ENCODE results near the gene RAD18.

The RAD18 gene

GRCh38 chr3:8981700-8982099 lies 18.4 kb upstream of the RAD18 start:
- ChIA-PET CTCF (interaction anchor here (0.6 to 1.9 kb wide), 4 partner anchors 14 to 870 kb away, joined by 3 to 5 read pairs (median 4); no protein-coding TSS in a partner anchor), POLR2A (no interaction called here)
- H3K4me3 ChIP-seq (ENCODE audit: low read depth, low read length) = no peak overlapping the region
- H3K9me3 ChIP-seq (ENCODE audit: control insufficient read depth, insufficient read depth, low read depth, low read length) = no peaks in the 10 kb centered on the region; the same call in 1 of the 2 replicates
- TF ChIP-seq, protein P1, sequence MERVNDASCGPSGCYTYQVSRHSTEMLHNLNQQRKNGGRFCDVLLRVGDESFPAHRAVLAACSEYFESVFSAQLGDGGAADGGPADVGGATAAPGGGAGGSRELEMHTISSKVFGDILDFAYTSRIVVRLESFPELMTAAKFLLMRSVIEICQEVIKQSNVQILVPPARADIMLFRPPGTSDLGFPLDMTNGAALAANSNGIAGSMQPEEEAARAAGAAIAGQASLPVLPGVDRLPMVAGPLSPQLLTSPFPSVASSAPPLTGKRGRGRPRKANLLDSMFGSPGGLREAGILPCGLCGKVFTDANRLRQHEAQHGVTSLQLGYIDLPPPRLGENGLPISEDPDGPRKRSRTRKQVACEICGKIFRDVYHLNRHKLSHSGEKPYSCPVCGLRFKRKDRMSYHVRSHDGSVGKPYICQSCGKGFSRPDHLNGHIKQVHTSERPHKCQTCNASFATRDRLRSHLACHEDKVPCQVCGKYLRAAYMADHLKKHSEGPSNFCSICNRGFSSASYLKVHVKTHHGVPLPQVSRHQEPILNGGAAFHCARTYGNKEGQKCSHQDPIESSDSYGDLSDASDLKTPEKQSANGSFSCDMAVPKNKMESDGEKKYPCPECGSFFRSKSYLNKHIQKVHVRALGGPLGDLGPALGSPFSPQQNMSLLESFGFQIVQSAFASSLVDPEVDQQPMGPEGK (tag by site-specific recombination; IDR thresholded peaks at IDR 0.05) = no peak
- TF ChIP-seq ZNF354C (tag by site-specific recombination; IDR thresholded peaks at IDR 0.05; ENCODE audit: borderline replicate concordance, low read depth) = no peak
- TF ChIP-seq ZNF157 (tag by site-specific recombination; IDR thresholded peaks at IDR 0.05) = 0 out of 2 replicates have a peak, but pooled peaks have one; percentile 8
- TF ChIP-seq, protein P2, sequence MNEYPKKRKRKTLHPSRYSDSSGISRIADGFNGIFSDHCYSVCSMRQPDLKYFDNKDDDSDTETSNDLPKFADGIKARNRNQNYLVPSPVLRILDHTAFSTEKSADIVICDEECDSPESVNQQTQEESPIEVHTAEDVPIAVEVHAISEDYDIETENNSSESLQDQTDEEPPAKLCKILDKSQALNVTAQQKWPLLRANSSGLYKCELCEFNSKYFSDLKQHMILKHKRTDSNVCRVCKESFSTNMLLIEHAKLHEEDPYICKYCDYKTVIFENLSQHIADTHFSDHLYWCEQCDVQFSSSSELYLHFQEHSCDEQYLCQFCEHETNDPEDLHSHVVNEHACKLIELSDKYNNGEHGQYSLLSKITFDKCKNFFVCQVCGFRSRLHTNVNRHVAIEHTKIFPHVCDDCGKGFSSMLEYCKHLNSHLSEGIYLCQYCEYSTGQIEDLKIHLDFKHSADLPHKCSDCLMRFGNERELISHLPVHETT (tag by site-specific recombination; IDR thresholded peaks at IDR 0.05) = no peak
- TF ChIP-seq ZNF600 (tag by site-specific recombination; IDR thresholded peaks at IDR 0.05) = no peak
- TF ChIP-seq ZBTB7A (tag by site-specific recombination; IDR thresholded peaks at IDR 0.05; ENCODE audit: low read depth) = no peak
- TF ChIP-seq ZNF621 (tag by site-specific recombination; IDR thresholded peaks at IDR 0.05) = no peak
- H3K36me3 ChIP-seq (ENCODE audit: control insufficient read depth in 2 of 2, insufficient read depth in 1 of 2, low read length in 2 of 2) = no peaks in the 10 kb centered on the region
- no peaks in the 10 kb centered on the region for H3K4me1 ChIP-seq (ENCODE audit: control insufficient read depth, insufficient read depth, low read length)
- no peak overlapping the region for H3K27ac ChIP-seq (ENCODE audit: extremely low read depth, low read depth, low read length)

DNA sequence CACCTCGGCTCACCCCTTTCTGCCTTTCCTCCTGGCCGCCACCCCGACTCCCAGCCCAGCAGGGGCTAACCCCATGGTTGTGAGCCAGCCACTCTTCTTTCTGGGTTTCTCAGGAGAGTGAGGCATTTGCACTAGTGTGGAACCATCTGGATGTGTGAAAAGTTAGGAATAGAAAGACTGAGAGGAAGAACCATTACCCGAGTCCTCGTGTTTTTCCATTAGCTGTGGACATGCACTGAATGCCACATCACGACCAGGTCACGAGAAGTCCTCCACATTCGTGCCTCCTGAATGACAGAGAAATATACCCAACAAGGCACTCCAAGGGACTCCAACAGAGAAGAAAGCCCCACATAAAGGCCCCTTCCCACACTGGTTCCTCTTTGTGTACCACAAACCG lies 18.0 kb upstream of the RAD18 start:
- TF ChIP-seq PBX3 (CRISPR knock-in tag; IDR thresholded peaks at IDR 0.05) = no peak
- peak; percentile 78 for TF ChIP-seq ZNF157 (tag by site-specific recombination; IDR thresholded peaks at IDR 0.05)
- POLR2A ChIA-PET = no interaction called here
- Histone ChIP-seq H3K4me3 (ENCODE audit: low read depth, low read length) (no peak overlapping the region), H3K36me3 (ENCODE audit: control insufficient read depth in 2 of 2, insufficient read depth in 1 of 2, low read length in 2 of 2) (no peaks in the 10 kb centered on the region), H3K27ac (ENCODE audit: extremely low read depth, low read depth, low read length) (no peak overlapping the region), H3K9me3 (ENCODE audit: control insufficient read depth, insufficient read depth, low read depth, low read length) (no peaks in the 10 kb centered on the region; the same call in 1 of the 2 replicates), H3K4me1 (ENCODE audit: control insufficient read depth, insufficient read depth, low read length) (no peaks in the 10 kb centered on the region)
- CTCF ChIA-PET = interaction anchor here (0.6 to 1.9 kb wide), 5 partner anchors 14 to 871 kb away, joined by 3 to 5 read pairs (median 4); partner anchors contain the start of gene SRGAP3

DNA sequence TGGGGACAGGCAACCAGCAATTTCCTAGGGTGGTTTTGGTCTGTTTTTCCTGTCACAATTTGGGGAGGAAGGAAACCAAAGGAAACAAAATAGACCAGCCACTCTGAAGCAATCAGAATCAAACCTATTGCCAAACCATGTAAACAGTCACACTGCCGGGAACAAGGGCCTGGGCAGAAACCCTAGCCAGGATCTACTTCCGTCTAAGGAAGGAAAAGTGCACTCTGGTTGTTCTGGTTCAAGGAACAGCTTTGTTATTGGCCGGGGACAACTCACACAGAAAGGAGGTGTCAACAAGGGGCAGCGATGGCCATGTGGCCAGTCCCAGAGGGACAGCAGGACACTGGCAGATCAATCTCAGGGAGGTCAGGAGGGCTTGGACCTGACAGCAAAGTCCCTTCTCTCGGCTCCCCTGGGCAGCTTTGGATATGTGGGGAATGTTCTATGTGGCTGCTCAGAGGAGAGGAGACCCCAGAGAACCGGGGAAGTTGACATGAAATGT lies 17.5 kb upstream of the RAD18 start:
- no peak overlapping the region for H3K4me3 ChIP-seq (ENCODE audit: low read depth, low read length)
- no peaks in the 10 kb centered on the region for H3K4me1 ChIP-seq (ENCODE audit: control insufficient read depth, insufficient read depth, low read length)
- POLR2A ChIA-PET = no interaction called here
- no peak overlapping the region for H3K27ac ChIP-seq (ENCODE audit: extremely low read depth, low read depth, low read length)
- no peak for TF ChIP-seq SP7 (tag by site-specific recombination; IDR thresholded peaks at IDR 0.05)
- CTCF ChIA-PET = interaction anchor here (0.6 to 1.8 kb wide), 4 partner anchors 9 to 284 kb away, joined by 3 to 10 read pairs (median 6); partner anchors contain the start of gene SRGAP3
- H3K9me3 ChIP-seq (ENCODE audit: control insufficient read depth, insufficient read depth, low read depth, low read length) = no peaks in the 10 kb centered on the region; the same call in 1 of the 2 replicates
- H3K36me3 ChIP-seq (ENCODE audit: control insufficient read depth in 2 of 2, insufficient read depth in 1 of 2, low read length in 2 of 2) = no peaks in the 10 kb centered on the region

- Histone ChIP-seq H3K9me3 (ENCODE audit: control insufficient read depth, insufficient read depth, low read depth, low read length) (no peaks in the 10 kb centered on the region; the same call in 1 of the 2 replicates), H3K36me3 (ENCODE audit: control insufficient read depth in 2 of 2, insufficient read depth in 1 of 2, low read length in 2 of 2) (no peaks in the 10 kb centered on the region), H3K27ac (ENCODE audit: extremely low read depth, low read depth, low read length) (no peak overlapping the region), H3K4me3 (ENCODE audit: low read depth, low read length) (no peak overlapping the region), H3K4me1 (ENCODE audit: control insufficient read depth, insufficient read depth, low read length) (no peaks in the 10 kb centered on the region)
- CTCF ChIA-PET = interaction anchor here (0.9 to 2.6 kb wide), 4 partner anchors 9 to 323 kb away, joined by 3 to 13 read pairs (median 4); no protein-coding TSS in a partner anchor
- TF ChIP-seq SETDB1 (IDR thresholded peaks at IDR 0.05; ENCODE audit: insufficient read length, low read length) = peak; percentile 22
- TF ChIP-seq, protein P3, sequence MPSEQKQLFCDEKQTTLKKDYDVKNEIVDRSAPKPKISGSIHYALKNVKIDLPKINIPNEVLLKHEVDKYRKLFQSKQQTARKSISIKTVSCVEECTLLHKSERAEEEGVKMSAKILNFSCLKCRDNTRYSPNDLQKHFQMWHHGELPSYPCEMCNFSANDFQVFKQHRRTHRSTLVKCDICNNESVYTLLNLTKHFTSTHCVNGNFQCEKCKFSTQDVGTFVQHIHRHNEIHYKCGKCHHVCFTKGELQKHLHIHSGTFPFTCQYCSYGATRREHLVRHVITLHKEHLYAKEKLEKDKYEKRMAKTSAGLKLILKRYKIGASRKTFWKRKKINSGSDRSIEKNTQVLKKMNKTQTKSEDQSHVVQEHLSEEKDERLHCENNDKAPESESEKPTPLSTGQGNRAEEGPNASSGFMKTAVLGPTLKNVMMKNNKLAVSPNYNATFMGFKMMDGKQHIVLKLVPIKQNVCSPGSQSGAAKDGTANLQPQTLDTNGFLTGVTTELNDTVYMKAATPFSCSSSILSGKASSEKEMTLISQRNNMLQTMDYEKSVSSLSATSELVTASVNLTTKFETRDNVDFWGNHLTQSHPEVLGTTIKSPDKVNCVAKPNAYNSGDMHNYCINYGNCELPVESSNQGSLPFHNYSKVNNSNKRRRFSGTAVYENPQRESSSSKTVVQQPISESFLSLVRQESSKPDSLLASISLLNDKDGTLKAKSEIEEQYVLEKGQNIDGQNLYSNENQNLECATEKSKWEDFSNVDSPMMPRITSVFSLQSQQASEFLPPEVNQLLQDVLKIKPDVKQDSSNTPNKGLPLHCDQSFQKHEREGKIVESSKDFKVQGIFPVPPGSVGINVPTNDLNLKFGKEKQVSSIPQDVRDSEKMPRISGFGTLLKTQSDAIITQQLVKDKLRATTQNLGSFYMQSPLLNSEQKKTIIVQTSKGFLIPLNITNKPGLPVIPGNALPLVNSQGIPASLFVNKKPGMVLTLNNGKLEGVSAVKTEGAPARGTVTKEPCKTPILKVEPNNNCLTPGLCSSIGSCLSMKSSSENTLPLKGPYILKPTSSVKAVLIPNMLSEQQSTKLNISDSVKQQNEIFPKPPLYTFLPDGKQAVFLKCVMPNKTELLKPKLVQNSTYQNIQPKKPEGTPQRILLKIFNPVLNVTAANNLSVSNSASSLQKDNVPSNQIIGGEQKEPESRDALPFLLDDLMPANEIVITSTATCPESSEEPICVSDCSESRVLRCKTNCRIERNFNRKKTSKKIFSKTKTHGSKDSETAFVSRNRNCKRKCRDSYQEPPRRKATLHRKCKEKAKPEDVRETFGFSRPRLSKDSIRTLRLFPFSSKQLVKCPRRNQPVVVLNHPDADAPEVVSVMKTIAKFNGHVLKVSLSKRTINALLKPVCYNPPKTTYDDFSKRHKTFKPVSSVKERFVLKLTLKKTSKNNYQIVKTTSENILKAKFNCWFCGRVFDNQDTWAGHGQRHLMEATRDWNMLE (tag by site-specific recombination; conservative IDR thresholded peaks at IDR 0.05; ENCODE audit: low read depth) = no peak
- TF ChIP-seq OVOL3 (tag by site-specific recombination; IDR thresholded peaks at IDR 0.05) = no peak
- POLR2A ChIA-PET = interaction anchor here (0.6 kb wide), 1 partner anchor 81 kb away, joined by 3 read pairs; no protein-coding TSS in a partner anchor
These were observed 16.0 kb upstream of the RAD18 start for GRCh38 chr3:8979262-8979661.
